Measurements from ENCODE around the gene GAGE2A. TPM values are rescaled to one million over a fixed set of nuclear protein-coding genes. Genes with fewer than 3 reads are reported as not detected.
"Not testable (repeated sequence)": the region's sequence is repeated elsewhere in the genome, so short reads cannot be mapped to it uniquely, and the experiment has no call there.

Gene GAGE2A, protein sequence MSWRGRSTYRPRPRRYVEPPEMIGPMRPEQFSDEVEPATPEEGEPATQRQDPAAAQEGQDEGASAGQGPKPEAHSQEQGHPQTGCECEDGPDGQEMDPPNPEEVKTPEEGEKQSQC
- not detected for polyA plus RNA-seq

DNA sequence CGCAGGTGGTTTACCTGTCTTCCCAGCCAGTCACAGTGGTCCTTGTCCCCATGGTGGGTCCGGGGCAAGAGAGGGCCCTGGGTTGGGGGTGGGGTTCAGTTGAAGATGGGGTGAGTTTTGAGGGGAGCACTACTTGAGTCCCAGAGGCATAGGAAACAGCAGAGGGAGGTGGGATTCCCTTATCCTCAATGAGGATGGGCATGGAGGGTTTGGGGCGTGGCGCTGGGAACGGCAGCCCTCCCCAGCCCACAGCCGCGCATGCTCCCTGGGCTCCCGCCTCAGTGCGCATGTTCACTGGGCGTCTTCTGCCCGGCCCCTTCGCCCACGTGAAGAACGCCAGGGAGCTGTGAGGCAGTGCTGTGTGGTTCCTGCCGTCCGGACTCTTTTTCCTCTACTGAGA is at the start of gene GAGE2A:
Gene GAGE2A (plus strand): TSS at position 301 of the 400 bp plus-strand sequence. CDS start 1,155 bp downstream, outside the sequence.
- not testable (repeated sequence) for H3K9me3 ChIP-seq (ENCODE audit: control insufficient read depth in 2 of 2, insufficient read depth in 1 of 2, low read depth in 1 of 2, low read length in 1 of 2); H3K36me3 ChIP-seq (ENCODE audit: control insufficient read depth in 2 of 2, insufficient read depth in 2 of 2, low read length in 1 of 2); H3K4me3 ChIP-seq (ENCODE audit: low read depth in 1 of 2, low read length in 2 of 2); H3K27me3 ChIP-seq (ENCODE audit: control insufficient read depth in 1 of 2, insufficient read depth in 2 of 2, low read length in 2 of 2); H3K27ac ChIP-seq (ENCODE audit: low read depth in 2 of 2, low read length in 1 of 2); H3K4me1 ChIP-seq (ENCODE audit: control insufficient read depth in 2 of 2, insufficient read depth in 2 of 2, low read length in 1 of 2)
- WGBS, 2 donors: no CpG with 5 or more reads among the region's 16 CpGs

DNA sequence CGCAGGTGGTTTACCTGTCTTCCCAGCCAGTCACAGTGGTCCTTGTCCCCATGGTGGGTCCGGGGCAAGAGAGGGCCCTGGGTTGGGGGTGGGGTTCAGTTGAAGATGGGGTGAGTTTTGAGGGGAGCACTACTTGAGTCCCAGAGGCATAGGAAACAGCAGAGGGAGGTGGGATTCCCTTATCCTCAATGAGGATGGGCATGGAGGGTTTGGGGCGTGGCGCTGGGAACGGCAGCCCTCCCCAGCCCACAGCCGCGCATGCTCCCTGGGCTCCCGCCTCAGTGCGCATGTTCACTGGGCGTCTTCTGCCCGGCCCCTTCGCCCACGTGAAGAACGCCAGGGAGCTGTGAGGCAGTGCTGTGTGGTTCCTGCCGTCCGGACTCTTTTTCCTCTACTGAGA is 47.9 kb upstream of the GAGE2A start, which contains the start of gene GAGE12D:
Gene GAGE12D (plus strand): TSS at position 301 of the 400 bp plus-strand sequence. CDS start 1,155 bp downstream, outside the sequence.
- H3K36me3 ChIP-seq (ENCODE audit: control insufficient read depth in 2 of 2, insufficient read depth in 2 of 2, low read length in 1 of 2); H3K27ac ChIP-seq (ENCODE audit: low read depth in 2 of 2, low read length in 1 of 2); H3K4me3 ChIP-seq (ENCODE audit: low read depth in 1 of 2, low read length in 2 of 2); H3K27me3 ChIP-seq (ENCODE audit: control insufficient read depth in 1 of 2, insufficient read depth in 2 of 2, low read length in 2 of 2); H3K4me1 ChIP-seq (ENCODE audit: control insufficient read depth in 2 of 2, insufficient read depth in 2 of 2, low read length in 1 of 2); H3K9me3 ChIP-seq (ENCODE audit: control insufficient read depth in 2 of 2, insufficient read depth in 1 of 2, low read depth in 1 of 2, low read length in 1 of 2): not testable (repeated sequence)
- WGBS, 2 donors: no CpG with 5 or more reads among the region's 16 CpGs

DNA sequence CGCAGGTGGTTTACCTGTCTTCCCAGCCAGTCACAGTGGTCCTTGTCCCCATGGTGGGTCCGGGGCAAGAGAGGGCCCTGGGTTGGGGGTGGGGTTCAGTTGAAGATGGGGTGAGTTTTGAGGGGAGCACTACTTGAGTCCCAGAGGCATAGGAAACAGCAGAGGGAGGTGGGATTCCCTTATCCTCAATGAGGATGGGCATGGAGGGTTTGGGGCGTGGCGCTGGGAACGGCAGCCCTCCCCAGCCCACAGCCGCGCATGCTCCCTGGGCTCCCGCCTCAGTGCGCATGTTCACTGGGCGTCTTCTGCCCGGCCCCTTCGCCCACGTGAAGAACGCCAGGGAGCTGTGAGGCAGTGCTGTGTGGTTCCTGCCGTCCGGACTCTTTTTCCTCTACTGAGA is 38.3 kb upstream of the GAGE2A start, which contains the start of gene GAGE12E:
Gene GAGE12E (plus strand): TSS at position 301 of the 400 bp plus-strand sequence. CDS start 1,155 bp downstream, outside the sequence.
- not testable (repeated sequence) for H3K4me1 ChIP-seq (ENCODE audit: control insufficient read depth in 2 of 2, insufficient read depth in 2 of 2, low read length in 1 of 2); H3K9me3 ChIP-seq (ENCODE audit: control insufficient read depth in 2 of 2, insufficient read depth in 1 of 2, low read depth in 1 of 2, low read length in 1 of 2); H3K4me3 ChIP-seq (ENCODE audit: low read depth in 1 of 2, low read length in 2 of 2); H3K36me3 ChIP-seq (ENCODE audit: control insufficient read depth in 2 of 2, insufficient read depth in 2 of 2, low read length in 1 of 2); H3K27ac ChIP-seq (ENCODE audit: low read depth in 2 of 2, low read length in 1 of 2); H3K27me3 ChIP-seq (ENCODE audit: control insufficient read depth in 1 of 2, insufficient read depth in 2 of 2, low read length in 2 of 2)
- no CpG with 5 or more reads among the region's 16 CpGs for WGBS, 2 donors

DNA sequence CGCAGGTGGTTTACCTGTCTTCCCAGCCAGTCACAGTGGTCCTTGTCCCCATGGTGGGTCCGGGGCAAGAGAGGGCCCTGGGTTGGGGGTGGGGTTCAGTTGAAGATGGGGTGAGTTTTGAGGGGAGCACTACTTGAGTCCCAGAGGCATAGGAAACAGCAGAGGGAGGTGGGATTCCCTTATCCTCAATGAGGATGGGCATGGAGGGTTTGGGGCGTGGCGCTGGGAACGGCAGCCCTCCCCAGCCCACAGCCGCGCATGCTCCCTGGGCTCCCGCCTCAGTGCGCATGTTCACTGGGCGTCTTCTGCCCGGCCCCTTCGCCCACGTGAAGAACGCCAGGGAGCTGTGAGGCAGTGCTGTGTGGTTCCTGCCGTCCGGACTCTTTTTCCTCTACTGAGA is 28.8 kb upstream of the GAGE2A start, which contains the start of gene GAGE12F:
Gene GAGE12F (plus strand): TSS at position 301 of the 400 bp plus-strand sequence. CDS start 1,155 bp downstream, outside the sequence.
- H3K27ac ChIP-seq (ENCODE audit: low read depth in 2 of 2, low read length in 1 of 2); H3K4me3 ChIP-seq (ENCODE audit: low read depth in 1 of 2, low read length in 2 of 2); H3K4me1 ChIP-seq (ENCODE audit: control insufficient read depth in 2 of 2, insufficient read depth in 2 of 2, low read length in 1 of 2); H3K9me3 ChIP-seq (ENCODE audit: control insufficient read depth in 2 of 2, insufficient read depth in 1 of 2, low read depth in 1 of 2, low read length in 1 of 2); H3K36me3 ChIP-seq (ENCODE audit: control insufficient read depth in 2 of 2, insufficient read depth in 2 of 2, low read length in 1 of 2); H3K27me3 ChIP-seq (ENCODE audit: control insufficient read depth in 1 of 2, insufficient read depth in 2 of 2, low read length in 2 of 2): not testable (repeated sequence)
- WGBS, 2 donors: no CpG with 5 or more reads among the region's 16 CpGs

DNA sequence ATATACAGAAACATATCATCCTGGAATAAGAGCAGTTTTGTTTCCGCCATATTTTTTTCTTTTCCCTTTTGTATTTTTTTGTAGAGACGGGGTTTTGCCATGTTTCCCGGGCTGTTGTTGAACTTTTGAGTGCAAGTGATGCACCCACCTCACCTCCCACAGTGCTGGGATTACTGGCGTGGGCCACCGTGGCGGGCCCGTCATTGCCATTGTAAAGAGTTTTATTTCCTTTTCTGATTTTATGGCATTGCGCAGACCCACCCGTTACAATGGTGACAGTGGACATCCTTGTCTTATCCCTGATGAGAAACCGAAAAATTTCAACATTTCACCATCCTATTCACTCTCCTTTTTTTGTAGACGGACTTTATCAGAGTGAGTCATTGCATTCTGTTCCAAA is 20.6 kb upstream of the GAGE2A start:
- H3K4me1 ChIP-seq (ENCODE audit: control insufficient read depth in 2 of 2, insufficient read depth in 2 of 2, low read length in 1 of 2); H3K36me3 ChIP-seq (ENCODE audit: control insufficient read depth in 2 of 2, insufficient read depth in 2 of 2, low read length in 1 of 2); H3K4me3 ChIP-seq (ENCODE audit: low read depth in 1 of 2, low read length in 2 of 2); H3K27me3 ChIP-seq (ENCODE audit: control insufficient read depth in 1 of 2, insufficient read depth in 2 of 2, low read length in 2 of 2); H3K27ac ChIP-seq (ENCODE audit: low read depth in 2 of 2, low read length in 1 of 2); H3K9me3 ChIP-seq (ENCODE audit: control insufficient read depth in 2 of 2, insufficient read depth in 1 of 2, low read depth in 1 of 2, low read length in 1 of 2): not testable (repeated sequence)
- WGBS, 2 donors: no CpG with 5 or more reads among the region's 11 CpGs

DNA sequence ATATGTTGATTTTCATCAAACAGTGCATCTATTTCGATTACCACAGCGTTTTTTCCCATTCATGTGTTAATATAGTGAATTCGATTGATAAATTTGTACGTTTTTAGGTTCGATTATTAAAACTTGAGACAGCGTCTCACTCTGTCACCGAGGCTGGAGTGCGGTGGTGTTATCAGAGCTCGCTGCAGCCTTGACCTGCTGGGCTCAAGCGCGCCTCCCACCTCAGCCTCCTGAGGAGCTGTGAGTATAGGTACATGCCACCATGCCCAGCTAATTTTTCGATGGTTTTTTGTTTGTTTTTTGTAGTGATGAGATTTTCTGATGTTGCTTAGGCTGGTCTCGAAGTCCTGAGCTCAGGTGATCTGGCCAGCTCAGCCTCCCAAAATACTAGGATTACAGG is 20.1 kb upstream of the GAGE2A start:
- H3K4me1 ChIP-seq (ENCODE audit: control insufficient read depth in 2 of 2, insufficient read depth in 2 of 2, low read length in 1 of 2); H3K36me3 ChIP-seq (ENCODE audit: control insufficient read depth in 2 of 2, insufficient read depth in 2 of 2, low read length in 1 of 2); H3K27ac ChIP-seq (ENCODE audit: low read depth in 2 of 2, low read length in 1 of 2); H3K9me3 ChIP-seq (ENCODE audit: control insufficient read depth in 2 of 2, insufficient read depth in 1 of 2, low read depth in 1 of 2, low read length in 1 of 2); H3K4me3 ChIP-seq (ENCODE audit: low read depth in 1 of 2, low read length in 2 of 2); H3K27me3 ChIP-seq (ENCODE audit: control insufficient read depth in 1 of 2, insufficient read depth in 2 of 2, low read length in 2 of 2): not testable (repeated sequence)
- no CpG with 5 or more reads among the region's 13 CpGs for WGBS, 2 donors

DNA sequence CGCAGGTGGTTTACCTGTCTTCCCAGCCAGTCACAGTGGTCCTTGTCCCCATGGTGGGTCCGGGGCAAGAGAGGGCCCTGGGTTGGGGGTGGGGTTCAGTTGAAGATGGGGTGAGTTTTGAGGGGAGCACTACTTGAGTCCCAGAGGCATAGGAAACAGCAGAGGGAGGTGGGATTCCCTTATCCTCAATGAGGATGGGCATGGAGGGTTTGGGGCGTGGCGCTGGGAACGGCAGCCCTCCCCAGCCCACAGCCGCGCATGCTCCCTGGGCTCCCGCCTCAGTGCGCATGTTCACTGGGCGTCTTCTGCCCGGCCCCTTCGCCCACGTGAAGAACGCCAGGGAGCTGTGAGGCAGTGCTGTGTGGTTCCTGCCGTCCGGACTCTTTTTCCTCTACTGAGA is 19.2 kb upstream of the GAGE2A start, which contains the start of gene GAGE12G:
Gene GAGE12G (plus strand): TSS at position 301 of the 400 bp plus-strand sequence. CDS start 1,155 bp downstream, outside the sequence.
- H3K36me3 ChIP-seq (ENCODE audit: control insufficient read depth in 2 of 2, insufficient read depth in 2 of 2, low read length in 1 of 2); H3K4me3 ChIP-seq (ENCODE audit: low read depth in 1 of 2, low read length in 2 of 2); H3K27me3 ChIP-seq (ENCODE audit: control insufficient read depth in 1 of 2, insufficient read depth in 2 of 2, low read length in 2 of 2); H3K9me3 ChIP-seq (ENCODE audit: control insufficient read depth in 2 of 2, insufficient read depth in 1 of 2, low read depth in 1 of 2, low read length in 1 of 2); H3K27ac ChIP-seq (ENCODE audit: low read depth in 2 of 2, low read length in 1 of 2); H3K4me1 ChIP-seq (ENCODE audit: control insufficient read depth in 2 of 2, insufficient read depth in 2 of 2, low read length in 1 of 2): not testable (repeated sequence)
- no CpG with 5 or more reads among the region's 16 CpGs for WGBS, 2 donors

DNA sequence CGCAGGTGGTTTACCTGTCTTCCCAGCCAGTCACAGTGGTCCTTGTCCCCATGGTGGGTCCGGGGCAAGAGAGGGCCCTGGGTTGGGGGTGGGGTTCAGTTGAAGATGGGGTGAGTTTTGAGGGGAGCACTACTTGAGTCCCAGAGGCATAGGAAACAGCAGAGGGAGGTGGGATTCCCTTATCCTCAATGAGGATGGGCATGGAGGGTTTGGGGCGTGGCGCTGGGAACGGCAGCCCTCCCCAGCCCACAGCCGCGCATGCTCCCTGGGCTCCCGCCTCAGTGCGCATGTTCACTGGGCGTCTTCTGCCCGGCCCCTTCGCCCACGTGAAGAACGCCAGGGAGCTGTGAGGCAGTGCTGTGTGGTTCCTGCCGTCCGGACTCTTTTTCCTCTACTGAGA is 9.6 kb upstream of the GAGE2A start, which contains the start of gene GAGE12H:
Gene GAGE12H (plus strand): TSS at position 301 of the 400 bp plus-strand sequence. CDS start 1,155 bp downstream, outside the sequence.
- WGBS, 2 donors: no CpG with 5 or more reads among the region's 16 CpGs

DNA sequence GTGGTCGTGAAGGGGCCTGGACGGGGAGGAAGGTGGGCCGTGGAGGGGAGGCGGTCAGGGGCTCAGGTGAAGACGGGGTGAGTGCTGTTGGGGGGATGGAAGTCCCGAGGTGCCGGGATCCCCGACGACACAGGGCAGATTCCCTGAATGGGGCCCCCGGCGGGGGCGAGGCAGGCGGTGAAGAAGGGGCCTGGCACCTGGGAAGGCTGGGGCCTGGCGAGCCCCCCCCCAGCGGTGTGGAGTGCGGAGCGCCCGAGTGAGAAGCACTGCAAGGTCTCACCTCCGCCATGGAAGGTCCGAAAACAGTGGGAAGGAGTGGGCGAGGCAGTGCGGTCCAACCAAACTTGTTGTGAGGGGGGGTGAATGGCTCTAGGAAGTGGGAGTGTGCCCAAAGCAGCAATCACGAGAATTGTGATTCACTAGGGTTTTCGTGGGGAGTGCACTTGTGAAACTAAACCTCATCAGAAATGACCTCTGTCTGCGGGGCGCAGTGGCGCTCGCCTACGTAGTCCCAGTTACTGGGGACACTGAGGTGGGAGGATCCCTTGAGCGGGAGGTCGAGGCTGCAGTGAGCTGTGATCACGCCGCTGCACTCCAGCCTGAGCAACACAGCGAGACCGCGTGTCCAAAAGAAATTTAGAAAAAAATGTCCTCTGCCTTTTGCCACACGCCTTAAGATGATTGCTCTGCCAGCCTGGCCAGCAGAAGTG is 628 bp downstream of the GAGE2A start:
- 92 to 94% methylated on average over 24 to 25 of the region's 37 CpGs for WGBS, 2 donors

More for the DNA sequence above, 9.6 kb upstream of the GAGE2A start, which contains the start of gene GAGE12H:
- not testable (repeated sequence) for H3K4me3 ChIP-seq (ENCODE audit: low read depth in 1 of 2, low read length in 2 of 2); H3K27ac ChIP-seq (ENCODE audit: low read depth in 2 of 2, low read length in 1 of 2); H3K4me1 ChIP-seq (ENCODE audit: control insufficient read depth in 2 of 2, insufficient read depth in 2 of 2, low read length in 1 of 2); H3K9me3 ChIP-seq (ENCODE audit: control insufficient read depth in 2 of 2, insufficient read depth in 1 of 2, low read depth in 1 of 2, low read length in 1 of 2); H3K36me3 ChIP-seq (ENCODE audit: control insufficient read depth in 2 of 2, insufficient read depth in 2 of 2, low read length in 1 of 2); H3K27me3 ChIP-seq (ENCODE audit: control insufficient read depth in 1 of 2, insufficient read depth in 2 of 2, low read length in 2 of 2)

DNA sequence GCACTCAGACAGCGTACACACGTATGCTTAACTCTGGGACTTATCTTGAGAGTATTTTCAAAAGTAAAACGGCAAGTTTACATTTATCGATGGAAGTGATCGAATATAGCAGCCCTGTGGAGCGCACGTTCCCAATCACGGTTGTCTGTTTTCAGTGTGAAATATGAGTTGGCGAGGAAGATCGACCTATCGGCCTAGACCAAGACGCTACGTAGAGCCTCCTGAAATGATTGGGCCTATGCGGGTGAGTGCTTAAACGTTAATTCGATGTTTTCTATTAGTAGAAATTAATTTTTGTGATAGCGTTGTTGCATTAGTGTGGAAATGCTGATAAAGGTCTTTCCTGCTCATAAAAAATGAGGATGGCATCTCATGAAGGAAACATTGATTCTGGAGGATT is 1.2 kb downstream of the GAGE2A start:
- 91 to 92% methylated on average over 10 of the region's 17 CpGs for WGBS, 2 donors
- not testable (repeated sequence) for H3K36me3 ChIP-seq (ENCODE audit: control insufficient read depth in 2 of 2, insufficient read depth in 2 of 2, low read length in 1 of 2); H3K4me3 ChIP-seq (ENCODE audit: low read depth in 1 of 2, low read length in 2 of 2); H3K27ac ChIP-seq (ENCODE audit: low read depth in 2 of 2, low read length in 1 of 2); H3K9me3 ChIP-seq (ENCODE audit: control insufficient read depth in 2 of 2, insufficient read depth in 1 of 2, low read depth in 1 of 2, low read length in 1 of 2); H3K27me3 ChIP-seq (ENCODE audit: control insufficient read depth in 1 of 2, insufficient read depth in 2 of 2, low read length in 2 of 2); H3K4me1 ChIP-seq (ENCODE audit: control insufficient read depth in 2 of 2, insufficient read depth in 2 of 2, low read length in 1 of 2)

More for the DNA sequence above, 628 bp downstream of the GAGE2A start:
- H3K9me3 ChIP-seq (ENCODE audit: control insufficient read depth in 2 of 2, insufficient read depth in 1 of 2, low read depth in 1 of 2, low read length in 1 of 2); H3K27me3 ChIP-seq (ENCODE audit: control insufficient read depth in 1 of 2, insufficient read depth in 2 of 2, low read length in 2 of 2); H3K4me1 ChIP-seq (ENCODE audit: control insufficient read depth in 2 of 2, insufficient read depth in 2 of 2, low read length in 1 of 2); H3K36me3 ChIP-seq (ENCODE audit: control insufficient read depth in 2 of 2, insufficient read depth in 2 of 2, low read length in 1 of 2); H3K4me3 ChIP-seq (ENCODE audit: low read depth in 1 of 2, low read length in 2 of 2); H3K27ac ChIP-seq (ENCODE audit: low read depth in 2 of 2, low read length in 1 of 2): not testable (repeated sequence)

Measured in esophagus (tissue), 2 donors.